HepG2 (cell line): ENCODE results near the gene DPH7. TPM values are rescaled to one million over a fixed set of nuclear protein-coding genes. Genes with fewer than 3 reads are reported as not detected.

ENCODE experiments used
- ATAC-seq: fragments of 200-7000 bp; cut with Tn5 transposase; 3 replicates; pipeline ENCODE4 v1.9.1; 2020; ENCODE audit warnings: mild to moderate bottlenecking, moderate library complexity
- BruUV-seq: library from RNA; stranded (reverse); fragments of 400-500 nt; replicated peaks from 2 replicates; lab custom pipeline; 2021; lab: Mats Ljungman, UMichigan
- CTCF ChIA-PET: fragments of 300-600 bp; formaldehyde crosslinking; extraction: SDS; loops from one replicate; lab custom pipeline; 2021; ENCODE audit warnings: low total read pairs, inconsistent platforms, low intra/inter-chr PET ratio; lab: Yijun Ruan, JAX
- POLR2A ChIA-PET: fragments of 350-600 bp; sonication (Branson Sonifier 250); formaldehyde crosslinking; loops from one replicate; lab custom pipeline; 2020; ENCODE audit warnings: antibody characterized with exemption, inconsistent platforms; lab: Yijun Ruan, JAX
- DNase-seq: peaks from one replicate; pipeline ENCODE4 v3.0.0-alpha.2; 2015; ENCODE audit warnings: low spot score
- FAIRE-seq: peaks from 3 replicates; lab custom pipeline; 2011; peaks lifted over from hg19 to GRCh38; lab: Jason Lieb, UNC
- H2AFZ ChIP-seq: one replicate; pipeline ENCODE4 v1.6.1; 2011; ENCODE audit warnings: low read length, inconsistent platforms
- H3K27ac ChIP-seq: fragments of 300-600 bp; 3 replicates; pipeline ENCODE4 v1.8.0; 2011; ENCODE audit warnings: mixed run types, mild to moderate bottlenecking, mixed read lengths, low read length, inconsistent platforms; ENCODE audit not compliant: insufficient read depth; ENCODE audit errors: extremely low read length
- H3K27me3 ChIP-seq, 2 experiments: fragments of 200-600 bp in 1 of 2; 2 replicates in 1 of 2; 3 replicates in 1 of 2; pipeline versions ENCODE4 v1.6.0 to v1.8.0; 2011; ENCODE audit warnings: low read length in 2 of 2, mild to moderate bottlenecking in 2 of 2, moderate library complexity in 2 of 2, inconsistent platforms in 1 of 2; ENCODE audit not compliant: insufficient read depth in 2 of 2, control insufficient read depth in 1 of 2
- H3K36me3 ChIP-seq, 2 experiments: fragments of 200-600 bp in 1 of 2; replicated peaks in 1 of 2; 2 replicates in 1 of 2; 3 replicates in 1 of 2; pipeline versions ENCODE4 v1.5.1 to v1.8.0; 2011; ENCODE audit warnings: low read length in 2 of 2, inconsistent platforms in 1 of 2; ENCODE audit not compliant: insufficient read depth in 2 of 2, control insufficient read depth in 1 of 2
- H3K4me1 ChIP-seq: 2 replicates; pipeline ENCODE4 v1.5.1; 2012; ENCODE audit warnings: low read length, inconsistent platforms; ENCODE audit not compliant: insufficient read depth
- H3K4me2 ChIP-seq: 2 replicates; pipeline ENCODE4 v1.6.0; 2011; ENCODE audit warnings: low read depth, low read length, inconsistent platforms
- H3K4me3 ChIP-seq, 3 experiments: fragments of 200-600 bp in 1 of 3; sonication (generic), shearing (Covaris generic) in 1 of 3; replicated peaks in 1 of 3; 2 replicates each; pipeline ENCODE4 v1.5.1; 2011 to 2016; ENCODE audit warnings: low read length in 3 of 3, inconsistent platforms in 2 of 3, low read depth in 2 of 3, mild to moderate bottlenecking in 2 of 3, control low read depth in 1 of 3, mixed read lengths in 1 of 3; ENCODE audit not compliant: insufficient read depth in 1 of 3
- H3K79me2 ChIP-seq: one replicate; pipeline ENCODE4 v1.6.1; 2011; ENCODE audit warnings: low read length, inconsistent platforms; ENCODE audit not compliant: insufficient read depth
- H3K9ac ChIP-seq: 2 replicates; pipeline ENCODE4 v1.6.0; 2011; ENCODE audit warnings: mild to moderate bottlenecking, low read depth, low read length, inconsistent platforms; ENCODE audit not compliant: insufficient read depth
- H3K9me3 ChIP-seq: 2 replicates; pipeline ENCODE4 v1.5.1; 2012; ENCODE audit warnings: mild to moderate bottlenecking, low read length
- H4K20me1 ChIP-seq: 2 replicates; pipeline ENCODE4 v1.6.0; 2011; ENCODE audit warnings: inconsistent platforms, mild to moderate bottlenecking, low read length, moderate library complexity; ENCODE audit not compliant: insufficient read depth
- CTCF ChIP-seq: sonication (generic); formaldehyde crosslinking; IDR thresholded peaks from 2 replicates; pipeline ENCODE4 v1.5.0; 2020; ENCODE audit warnings: mild to moderate bottlenecking, missing genetic modification reagents, moderate library complexity
- HNRNPL ChIP-seq: fragments of 200-400 bp; formaldehyde crosslinking; IDR thresholded peaks from 2 replicates; pipeline ENCODE4 v1.6.1; 2017; ENCODE audit warnings: mild to moderate bottlenecking, low read depth, low read length
- NFATC3 ChIP-seq: sonication (generic); formaldehyde crosslinking; IDR thresholded peaks from 2 replicates; pipeline ENCODE4 v1.5.1; 2020; ENCODE audit warnings: mild to moderate bottlenecking, missing genetic modification reagents
- SOX5 ChIP-seq: IDR thresholded peaks from 2 replicates; pipeline ENCODE4 v1.6.1; 2016; ENCODE audit warnings: borderline replicate concordance
- ZNF563 ChIP-seq: sonication (generic); formaldehyde crosslinking; IDR thresholded peaks from 2 replicates; pipeline ENCODE4 v1.8.0; 2022; ENCODE audit warnings: mild to moderate bottlenecking, moderate library complexity, missing genetic modification reagents
- WGBS: methylation state at CpG from one replicate; pipeline ENCODE4 v1.1.6; 2017; ENCODE audit warnings: low lambda C conversion rate; 5-methylcytosine and 5-hydroxymethylcytosine counted together
- in situ Hi-C: cut with HindIII; loops from 2 replicates; pipeline ENCODE4 v1.10.0; 2017; ENCODE audit warnings: low pct_unique_long_range_greater_than_20kb; ENCODE audit not compliant: extremely low pct_ligation_motif_present
- intact Hi-C: fragments of 100-400 bp; cut with micrococcal nuclease; formaldehyde crosslinking; loops from one replicate; pipeline ENCODE4 v1.10.0; 2022; ENCODE audit not compliant: unreplicated experiment
- polyA plus RNA-seq, 8 experiments: library from polyadenylated mRNA; depleted of rRNA in 3 of 8; stranded (reverse) in 7 of 8; unstranded in 1 of 8; fragments of >200 nt; fragmentation: Illumina TruSeq in 4 of 8; extraction: Trizol in 4 of 8; gene quantifications; 2 replicates each; pipeline versions ENCODE4 v1.2.1 to v1.2.3, GENCODE V29; 2011 to 2016; ENCODE audit warnings: low read depth in 4 of 8, missing spikeins in 1 of 8, mixed read lengths in 1 of 8; ENCODE audit not compliant: insufficient read depth in 1 of 8
- total RNA-seq, 5 experiments: library from RNA; depleted of rRNA; stranded (reverse); fragments of >200 nt; fragmentation: Illumina TruSeq; extraction: Trizol; gene quantifications; 2 replicates each; pipeline ENCODE4 v1.2.3, GENCODE V29; 2016; ENCODE audit warnings: low read depth in 1 of 5
- TF ChIP-seq, protein P1 (sequence below): sonication (generic); formaldehyde crosslinking; IDR thresholded peaks from 2 replicates; pipeline ENCODE4 v1.4.0; 2020; ENCODE audit warnings: missing genetic modification reagents
- TF ChIP-seq, protein P2 (sequence below): sonication (generic); formaldehyde crosslinking; IDR thresholded peaks from 2 replicates; pipeline ENCODE4 v1.4.0; 2020; ENCODE audit warnings: missing genetic modification reagents

DPH7 gene
- total and polyA plus RNA-seq, 2 of the 13 experiments (the other 11 are each of a cell fraction or from before 2014, with no cell fraction given): 27.6 to 31.6 TPM

DNA sequence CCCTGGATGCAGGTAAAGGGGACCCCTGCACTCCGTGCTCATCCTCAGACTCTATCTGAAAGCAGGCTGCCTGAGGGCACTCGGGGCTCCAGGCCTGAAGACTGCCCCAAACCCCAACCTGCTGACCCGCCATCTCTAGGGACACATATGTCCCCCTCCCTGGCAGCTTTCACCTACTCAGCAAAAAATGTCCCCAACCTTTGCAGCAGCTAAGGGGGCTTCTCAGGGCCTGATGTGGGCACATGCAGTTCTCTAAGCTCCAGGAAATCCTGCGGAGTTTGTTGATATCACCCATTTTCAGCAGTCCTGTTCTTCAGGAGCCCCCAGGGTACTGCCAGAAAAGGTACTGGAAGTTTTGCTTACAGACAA lies 2.2 kb upstream of the DPH7 start (continued):
- TF ChIP-seq ZNF563: no peak
- no peak for TF ChIP-seq NFATC3
- no peak for TF ChIP-seq HNRNPL

DNA sequence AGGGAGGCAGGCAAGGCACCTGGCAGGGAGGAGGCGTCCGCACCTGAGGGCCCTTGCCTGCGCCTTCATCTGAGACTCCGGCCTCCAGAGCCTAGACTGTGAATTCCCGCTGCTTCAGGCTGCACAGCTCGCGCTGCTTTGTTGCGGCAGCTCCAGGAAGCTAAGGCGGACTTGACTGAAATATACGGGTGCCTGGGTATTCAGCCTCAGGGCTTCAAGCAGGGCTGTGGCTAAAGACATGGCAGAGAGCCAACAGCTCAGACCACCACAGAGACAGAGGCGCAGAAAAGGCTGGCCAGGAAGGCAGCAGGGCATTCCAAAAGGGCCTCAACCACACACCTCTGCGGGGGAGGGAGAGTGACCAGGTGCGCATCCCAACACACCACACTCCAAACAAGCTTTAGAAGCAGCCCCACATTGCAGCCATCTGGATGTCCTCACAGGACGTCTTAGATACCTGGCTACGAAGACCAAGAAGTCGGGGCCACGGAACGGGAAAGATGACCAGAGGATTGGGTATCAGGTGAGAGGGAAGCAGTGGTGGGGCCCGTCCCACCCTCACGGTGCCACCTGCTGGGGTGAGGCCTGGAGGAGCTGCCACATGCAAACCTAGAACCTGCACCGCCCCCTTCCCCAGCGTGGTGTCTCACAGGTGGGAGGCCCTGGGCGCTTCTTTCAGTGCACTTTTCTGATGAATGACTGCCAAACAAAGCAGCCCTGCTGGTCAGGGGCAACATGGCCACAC lies 1.7 kb upstream of the DPH7 start:
- Histone ChIP-seq H3K4me2 (no peak overlapping the region; the same call in 1 of the 2 replicates), H3K79me2 (peaks cover 24% of the 10 kb centered on the region), H3K27me3 (no peaks in the 10 kb centered on the region), H4K20me1 (no peaks in the 10 kb centered on the region; the same call in 1 of the 2 replicates), H3K4me3 (no peak overlapping the region), H3K9me3 (no peaks in the 10 kb centered on the region), H3K27ac (no peak overlapping the region), H3K36me3 (peaks cover 13 to 47% of the 10 kb centered on the region in 2 experiments; a peak in 4 of 5 replicates), H3K9ac (no peak overlapping the region), H3K4me1 (peaks cover 30% of the 10 kb centered on the region), H2AFZ (no peak overlapping the region)
- ChIA-PET CTCF (no interaction called here), POLR2A (interaction anchor here (1.2 to 2.1 kb wide), 2 partner anchors 25 kb away, joined by 4 to 6 read pairs; partner anchors contain the start of gene ARRDC1)
- BruUV-seq: no TSS peak
- intact Hi-C loops: no loop called here
- in situ Hi-C loops: no loop called here
- DNase-seq: no peak
- TF ChIP-seq, protein P1, sequence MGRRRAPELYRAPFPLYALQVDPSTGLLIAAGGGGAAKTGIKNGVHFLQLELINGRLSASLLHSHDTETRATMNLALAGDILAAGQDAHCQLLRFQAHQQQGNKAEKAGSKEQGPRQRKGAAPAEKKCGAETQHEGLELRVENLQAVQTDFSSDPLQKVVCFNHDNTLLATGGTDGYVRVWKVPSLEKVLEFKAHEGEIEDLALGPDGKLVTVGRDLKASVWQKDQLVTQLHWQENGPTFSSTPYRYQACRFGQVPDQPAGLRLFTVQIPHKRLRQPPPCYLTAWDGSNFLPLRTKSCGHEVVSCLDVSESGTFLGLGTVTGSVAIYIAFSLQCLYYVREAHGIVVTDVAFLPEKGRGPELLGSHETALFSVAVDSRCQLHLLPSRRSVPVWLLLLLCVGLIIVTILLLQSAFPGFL (CRISPR knock-in tag): no peak
- TF ChIP-seq SOX5 (CRISPR knock-in tag) (no peak), CTCF (peak; percentile 17)
- TF ChIP-seq, protein P2, sequence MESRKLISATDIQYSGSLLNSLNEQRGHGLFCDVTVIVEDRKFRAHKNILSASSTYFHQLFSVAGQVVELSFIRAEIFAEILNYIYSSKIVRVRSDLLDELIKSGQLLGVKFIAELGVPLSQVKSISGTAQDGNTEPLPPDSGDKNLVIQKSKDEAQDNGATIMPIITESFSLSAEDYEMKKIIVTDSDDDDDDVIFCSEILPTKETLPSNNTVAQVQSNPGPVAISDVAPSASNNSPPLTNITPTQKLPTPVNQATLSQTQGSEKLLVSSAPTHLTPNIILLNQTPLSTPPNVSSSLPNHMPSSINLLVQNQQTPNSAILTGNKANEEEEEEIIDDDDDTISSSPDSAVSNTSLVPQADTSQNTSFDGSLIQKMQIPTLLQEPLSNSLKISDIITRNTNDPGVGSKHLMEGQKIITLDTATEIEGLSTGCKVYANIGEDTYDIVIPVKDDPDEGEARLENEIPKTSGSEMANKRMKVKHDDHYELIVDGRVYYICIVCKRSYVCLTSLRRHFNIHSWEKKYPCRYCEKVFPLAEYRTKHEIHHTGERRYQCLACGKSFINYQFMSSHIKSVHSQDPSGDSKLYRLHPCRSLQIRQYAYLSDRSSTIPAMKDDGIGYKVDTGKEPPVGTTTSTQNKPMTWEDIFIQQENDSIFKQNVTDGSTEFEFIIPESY (CRISPR knock-in tag): 0 out of 2 replicates have a peak, but pooled peaks have one; percentile 28
- FAIRE-seq: no peak
- ATAC-seq: no peak
- WGBS: 89% methylated on average over 9 of the region's 23 CpGs
